Osteocyte (in vitro differentiated cells): ENCODE measurements around the gene CASZ1. TPM values are rescaled to one million over a fixed set of nuclear protein-coding genes. Genes with fewer than 3 reads are reported as not detected.

Experiments
- DNase-seq: peaks from one replicate; pipeline ENCODE4 v3.0.0; 2021; ENCODE audit warnings: mixed read lengths; ENCODE audit not compliant: unreplicated experiment; ENCODE audit errors: extremely low spot score
- H3K27ac Mint-ChIP-seq: one replicate; pipeline ENCODE4 v1.8.0; 2021; ENCODE audit warnings: mild to moderate bottlenecking, mixed read lengths; ENCODE audit not compliant: unreplicated experiment
- H3K27me3 Mint-ChIP-seq: one replicate; pipeline ENCODE4 v1.8.0; 2021; ENCODE audit warnings: mixed read lengths; ENCODE audit not compliant: unreplicated experiment
- H3K36me3 Mint-ChIP-seq: one replicate; pipeline ENCODE4 v1.8.0; 2021; ENCODE audit warnings: mixed read lengths; ENCODE audit not compliant: unreplicated experiment
- H3K4me1 Mint-ChIP-seq: one replicate; pipeline ENCODE4 v1.8.0; 2021; ENCODE audit warnings: mixed read lengths; ENCODE audit not compliant: unreplicated experiment
- H3K4me3 Mint-ChIP-seq: one replicate; pipeline ENCODE4 v1.8.0; 2021; ENCODE audit warnings: mild to moderate bottlenecking, moderate library complexity, mixed read lengths; ENCODE audit not compliant: unreplicated experiment
- H3K9me3 Mint-ChIP-seq: one replicate; pipeline ENCODE4 v1.8.0; 2021; ENCODE audit warnings: mixed read lengths; ENCODE audit not compliant: unreplicated experiment
- CTCF ChIP-seq: fragments of 200-600 bp; sonication (generic); IDR thresholded peaks from 2 replicates; pipeline ENCODE4 v1.5.0; 2021; ENCODE audit warnings: antibody characterized with exemption, mild to moderate bottlenecking, moderate library complexity
- total RNA-seq: library from RNA; stranded (reverse); gene quantifications from 2 replicates; pipeline ENCODE4 v1.2.1, GENCODE V29; 2021

The CASZ1 gene
- total RNA-seq, 1 donor from 2014 or later: 1.2 TPM

GRCh38 chr1:10782491-10783244, 13.8 kb downstream of the CASZ1 start:
- Mint-ChIP-seq H3K4me3 (no peak overlapping the region), H3K27me3 (peaks cover 34% of the 10 kb centered on the region), H3K9me3 (no peaks in the 10 kb centered on the region), H3K27ac (no peak overlapping the region), H3K4me1 (no peaks in the 10 kb centered on the region), H3K36me3 (no peaks in the 10 kb centered on the region)
- TF ChIP-seq CTCF: no peak
- DNase-seq: no peak

- no peak for TF ChIP-seq CTCF
- Mint-ChIP-seq H3K4me1 (no peaks in the 10 kb centered on the region), H3K27ac (no peak overlapping the region), H3K4me3 (no peak overlapping the region), H3K9me3 (no peaks in the 10 kb centered on the region), H3K27me3 (peaks cover 22% of the 10 kb centered on the region), H3K36me3 (no peaks in the 10 kb centered on the region)
- DNase-seq: no peak
Measured at GRCh38 chr1:10781137-10781536, 15.3 kb downstream of the CASZ1 start.

GRCh38 chr1:10779841-10780240, 16.6 kb downstream of the CASZ1 start:
- Mint-ChIP-seq H3K36me3 (no peaks in the 10 kb centered on the region), H3K27me3 (peaks cover 24% of the 10 kb centered on the region), H3K27ac (no peak overlapping the region), H3K4me3 (no peak overlapping the region), H3K4me1 (no peaks in the 10 kb centered on the region), H3K9me3 (no peaks in the 10 kb centered on the region)
- no peak for TF ChIP-seq CTCF
- no peak for DNase-seq

- Mint-ChIP-seq H3K27me3 (peaks cover 23% of the 10 kb centered on the region), H3K4me3 (no peak overlapping the region), H3K27ac (no peak overlapping the region), H3K9me3 (no peaks in the 10 kb centered on the region), H3K4me1 (no peaks in the 10 kb centered on the region), H3K36me3 (no peaks in the 10 kb centered on the region)
- no peak for TF ChIP-seq CTCF
- DNase-seq: no peak
Measured at GRCh38 chr1:10779201-10779600, 17.2 kb downstream of the CASZ1 start.

GRCh38 chr1:10778640-10779039, 17.8 kb downstream of the CASZ1 start:
- no peaks in the 10 kb centered on the region for H3K36me3 Mint-ChIP-seq
- no peaks in the 10 kb centered on the region for H3K9me3 Mint-ChIP-seq
- H3K4me3 Mint-ChIP-seq: no peak overlapping the region
- no peak overlapping the region for H3K27ac Mint-ChIP-seq
- TF ChIP-seq CTCF: no peak
- no peak for DNase-seq
- H3K27me3 Mint-ChIP-seq: peaks cover 19% of the 10 kb centered on the region
- no peaks in the 10 kb centered on the region for H3K4me1 Mint-ChIP-seq
